Panc1 (cell line): ENCODE results near the gene RGL4. TPM values are rescaled to one million over a fixed set of nuclear protein-coding genes. Genes with fewer than 3 reads are reported as not detected.

Experiments used
- ATAC-seq: fragments of 200-7000 bp; cut with Tn5 transposase; 2 replicates; pipeline ENCODE4 v1.9.1; 2020; ENCODE audit warnings: mild to moderate bottlenecking, moderate library complexity
- BruUV-seq: library from RNA; stranded (reverse); fragments of 400-500 nt; replicated peaks from 2 replicates; lab custom pipeline; 2021; lab: Mats Ljungman, UMichigan
- CTCF ChIA-PET: fragments of 300-600 bp; sonication (Branson Sonifier 250); formaldehyde crosslinking; loops from one replicate; lab custom pipeline; 2022; ENCODE audit warnings: antibody characterized with exemption; lab: Charles Lee
- POLR2A ChIA-PET: fragments of 300-600 bp; sonication (Branson Sonifier 250); formaldehyde crosslinking; loops from one replicate; lab custom pipeline; 2022; ENCODE audit warnings: antibody characterized with exemption; lab: Charles Lee
- DNase-seq: peaks from one replicate; pipeline ENCODE4 v3.0.0-alpha.2; 2010; ENCODE audit warnings: low read depth, low spot score
- H3K27ac ChIP-seq: 2 replicates; pipeline ENCODE4 v1.5.1; 2011; ENCODE audit warnings: mild to moderate bottlenecking, low read length, inconsistent platforms
- H3K27me3 ChIP-seq: fragments of 200-500 bp; sonication (Bioruptor generic); 2 replicates; pipeline ENCODE4 v1.6.0; 2014; ENCODE audit warnings: low read length, inconsistent platforms; ENCODE audit not compliant: control insufficient read depth, insufficient read depth
- H3K36me3 ChIP-seq: fragments of 200-500 bp; sonication (Bioruptor generic); 2 replicates; pipeline ENCODE4 v1.5.1; 2014; ENCODE audit warnings: inconsistent platforms, mild to moderate bottlenecking, low read length, moderate library complexity; ENCODE audit not compliant: control insufficient read depth, insufficient read depth
- H3K4me1 ChIP-seq: 2 replicates; pipeline ENCODE4 v1.5.1; 2011; ENCODE audit warnings: inconsistent platforms, mild to moderate bottlenecking, low read length, moderate library complexity; ENCODE audit not compliant: control insufficient read depth, insufficient read depth
- H3K4me3 ChIP-seq, 2 experiments: 2 replicates each; pipeline ENCODE4 v1.5.1; 2011 to 2012; ENCODE audit warnings: low read depth in 2 of 2, low read length in 2 of 2, mild to moderate bottlenecking in 2 of 2, inconsistent platforms in 1 of 2, moderate library complexity in 1 of 2
- H3K9me3 ChIP-seq: fragments of 200-500 bp; sonication (Bioruptor generic); 2 replicates; pipeline ENCODE4 v1.5.1; 2014; ENCODE audit warnings: low read depth, mild to moderate bottlenecking, inconsistent platforms, low read length, moderate library complexity; ENCODE audit not compliant: control insufficient read depth, insufficient read depth
- CTCF ChIP-seq: fragments of 450-650 bp; IDR thresholded peaks from 2 replicates; pipeline ENCODE4 v1.5.1; 2017; ENCODE audit warnings: mild to moderate bottlenecking
- POLR2AphosphoS5 ChIP-seq: IDR thresholded peaks from 2 replicates; pipeline ENCODE4 v1.6.1; 2012; ENCODE audit warnings: mild to moderate bottlenecking, low read depth, low read length, moderate library complexity
- REST ChIP-seq, 2 experiments: IDR thresholded peaks; 2 replicates each; pipeline ENCODE4 v1.6.1; 2011 to 2012; ENCODE audit warnings: low read depth in 2 of 2, control low read depth in 1 of 2, low read length in 1 of 2, mild to moderate bottlenecking in 1 of 2, moderate library complexity in 1 of 2; ENCODE audit not compliant: insufficient read depth in 1 of 2
- SIN3A ChIP-seq: IDR thresholded peaks from 2 replicates; pipeline ENCODE4 v1.6.1; 2012; ENCODE audit warnings: low read depth, mild to moderate bottlenecking, low read length, moderate library complexity, borderline replicate concordance; ENCODE audit not compliant: insufficient read depth
- TCF7L2 ChIP-seq: IDR thresholded peaks from 2 replicates; pipeline ENCODE4 v1.6.1; 2011; ENCODE audit warnings: mild to moderate bottlenecking, low read depth, low read length, inconsistent platforms
- in situ Hi-C: cut with HindIII; loops from 2 replicates; pipeline ENCODE4 v1.10.0; 2016; ENCODE audit warnings: low sequenced_read_pairs, low pct_unique_long_range_greater_than_20kb
- intact Hi-C: fragments of 100-400 bp; cut with micrococcal nuclease; formaldehyde crosslinking; loops from one replicate; pipeline ENCODE4 v1.10.0; 2022; ENCODE audit not compliant: unreplicated experiment
- total RNA-seq: library from RNA; stranded (reverse); gene quantifications from one replicate; pipeline ENCODE4 v1.2.1, GENCODE V29; 2021; ENCODE audit not compliant: unreplicated experiment

Gene RGL4
- total RNA-seq, 1 experiment from 2014 or later = not detected

- Histone ChIP-seq H3K9me3 (no peaks in the 10 kb centered on the region), H3K4me3 (no peak overlapping the region)
- POLR2A ChIA-PET = no interaction called here
Measured at GRCh38 chr22:23688121-23688520, 2.7 kb upstream of the RGL4 start.

GRCh38 chr22:23688571-23688970 is 2.2 kb upstream of the RGL4 start:
- CTCF ChIA-PET = no interaction called here
- POLR2A ChIA-PET = no interaction called here
- no peak overlapping the region for H3K4me3 ChIP-seq
- intact Hi-C loops = no loop called here
- TF ChIP-seq CTCF (no peak), REST (IDR thresholded peaks at IDR 0.05; ENCODE audit: insufficient read depth in 1 of 2, low read depth in 2 of 2, low read length in 1 of 2) (no peak), TCF7L2 (no peak), SIN3A (no peak), POLR2AphosphoS5 (no peak)
- no peak overlapping the region for H3K27ac ChIP-seq
- H3K27me3 ChIP-seq = no peaks in the 10 kb centered on the region
- no peaks in the 10 kb centered on the region for H3K9me3 ChIP-seq
- BruUV-seq = no TSS peak
- H3K36me3 ChIP-seq = no peaks in the 10 kb centered on the region
- DNase-seq (no peak), ATAC-seq (no peak)
- H3K4me1 ChIP-seq = no peaks in the 10 kb centered on the region
- in situ Hi-C loops = no loop called here

More at GRCh38 chr22:23688121-23688520, 2.7 kb upstream of the RGL4 start:
- ATAC-seq (no peak), DNase-seq (no peak)
- no peak overlapping the region for H3K27ac ChIP-seq
- intact Hi-C loops (no loop called here), in situ Hi-C loops (no loop called here)
- no peaks in the 10 kb centered on the region for H3K27me3 ChIP-seq
- no peaks in the 10 kb centered on the region for H3K36me3 ChIP-seq
- CTCF ChIA-PET = no interaction called here
- no peaks in the 10 kb centered on the region for H3K4me1 ChIP-seq
- no TSS peak for BruUV-seq
- TF ChIP-seq REST (IDR thresholded peaks at IDR 0.05; ENCODE audit: insufficient read depth in 1 of 2, low read depth in 2 of 2, low read length in 1 of 2) = no peak
- no peak for TF ChIP-seq SIN3A
- no peak for TF ChIP-seq POLR2AphosphoS5
- no peak for TF ChIP-seq CTCF
- TF ChIP-seq TCF7L2 = no peak
